Stomach (tissue), 9 donors: ENCODE measurements around the gene STAU1. TPM values are rescaled to one million over a fixed set of nuclear protein-coding genes. Genes with fewer than 3 reads are reported as not detected.

ENCODE experiments used
- DNase-seq, 2 donors: peaks; one replicate each; pipeline versions ENCODE4 v3.0.0 to v3.0.0-alpha.2; 2013 to 2019
- H3K27ac ChIP-seq, 5 donors: fragments of 200-600 bp in 4 of 5; sonication (generic) in 4 of 5; one replicate each; pipeline ENCODE4 v1.5.1; 2013 to 2019; ENCODE audit warnings: mild to moderate bottlenecking in 1 of 5, moderate library complexity in 1 of 5
- H3K27me3 ChIP-seq, 3 donors: fragments of 200-600 bp; sonication (generic); one replicate each; pipeline ENCODE4 v1.5.1; 2017 to 2019; ENCODE audit warnings: mixed run types in 1 of 3
- H3K36me3 ChIP-seq, 4 donors: fragments of 200-600 bp; sonication (generic); 1 replicate in 3 of 4; 2 replicates in 1 of 4; pipeline ENCODE4 v1.5.1; 2016 to 2019
- H3K4me1 ChIP-seq, 4 donors: fragments of 200-600 bp; sonication (generic); one replicate each; pipeline ENCODE4 v1.5.1; 2016 to 2019
- H3K4me3 ChIP-seq, 4 donors: fragments of 200-600 bp; sonication (generic) in 3 of 4; one replicate each; pipeline ENCODE4 v1.5.1; 2016 to 2019; ENCODE audit warnings: mild to moderate bottlenecking in 1 of 4
- H3K9me3 ChIP-seq, 4 donors: fragments of 200-600 bp; sonication (generic); one replicate each; pipeline ENCODE4 v1.5.1; 2016 to 2019
- EP300 ChIP-seq: sonication (generic); formaldehyde crosslinking; IDR thresholded peaks from one replicate; pipeline ENCODE4 v1.6.1; 2017; ENCODE audit warnings: antibody characterized with exemption
- POLR2A ChIP-seq, 4 donors: fragments of 450-650 bp; IDR thresholded peaks; one replicate each; pipeline ENCODE4 v1.6.1; 2016; ENCODE audit warnings: antibody characterized with exemption in 4 of 4, control low read depth in 2 of 4, mild to moderate bottlenecking in 1 of 4, moderate library complexity in 1 of 4
- POLR2AphosphoS5 ChIP-seq, 3 donors: sonication (generic); formaldehyde crosslinking; IDR thresholded peaks; one replicate each; pipeline ENCODE4 v1.6.1; 2016; ENCODE audit warnings: antibody characterized with exemption in 3 of 3
- WGBS, 5 donors: extraction: QIAGEN DNeasy Blood & Tissue Kit in 3 of 5; methylation state at CpG; one replicate each; pipeline versions ENCODE4 v1.1.5 to v1.1.7; 2013 to 2018; 5-methylcytosine and 5-hydroxymethylcytosine counted together
- intact Hi-C: fragments of 100-400 bp; cut with DNase I; formaldehyde crosslinking; loops from one replicate; pipeline ENCODE4 v1.15.1; 2023; ENCODE audit warnings: low total_unique reads
- polyA plus RNA-seq, 3 donors: library from polyadenylated mRNA; stranded (reverse); fragments of 200-250 nt; gene quantifications; one replicate each; pipeline ENCODE4 v1.2.3, GENCODE V29; 2013
- total RNA-seq, 5 donors: library from RNA; depleted of rRNA; stranded (reverse); fragments of >200 nt; gene quantifications; one replicate each; pipeline versions ENCODE4 v1.1.0 to v1.2.3, GENCODE V29; 2014 to 2016
- TF ChIP-seq, protein P1 (sequence below), 7 experiments: fragments of 450-650 bp in 4 of 7; fragments of 200-600 bp in 3 of 7; sonication (generic) in 3 of 7; IDR thresholded peaks; one replicate each; pipeline ENCODE4 v1.5.1; 2016 to 2019; ENCODE audit warnings: antibody characterized with exemption in 7 of 7, control low read depth in 2 of 7, mild to moderate bottlenecking in 1 of 7
- donor health status: healthy with polysubstance abuse.
- donor health status: Bipolar disorder and iron deficiency.
- donor health status: healthy.

Gene STAU1
- total and polyA plus RNA-seq, 8 donors = 33.0 to 129 (median 56.5) TPM

DNA sequence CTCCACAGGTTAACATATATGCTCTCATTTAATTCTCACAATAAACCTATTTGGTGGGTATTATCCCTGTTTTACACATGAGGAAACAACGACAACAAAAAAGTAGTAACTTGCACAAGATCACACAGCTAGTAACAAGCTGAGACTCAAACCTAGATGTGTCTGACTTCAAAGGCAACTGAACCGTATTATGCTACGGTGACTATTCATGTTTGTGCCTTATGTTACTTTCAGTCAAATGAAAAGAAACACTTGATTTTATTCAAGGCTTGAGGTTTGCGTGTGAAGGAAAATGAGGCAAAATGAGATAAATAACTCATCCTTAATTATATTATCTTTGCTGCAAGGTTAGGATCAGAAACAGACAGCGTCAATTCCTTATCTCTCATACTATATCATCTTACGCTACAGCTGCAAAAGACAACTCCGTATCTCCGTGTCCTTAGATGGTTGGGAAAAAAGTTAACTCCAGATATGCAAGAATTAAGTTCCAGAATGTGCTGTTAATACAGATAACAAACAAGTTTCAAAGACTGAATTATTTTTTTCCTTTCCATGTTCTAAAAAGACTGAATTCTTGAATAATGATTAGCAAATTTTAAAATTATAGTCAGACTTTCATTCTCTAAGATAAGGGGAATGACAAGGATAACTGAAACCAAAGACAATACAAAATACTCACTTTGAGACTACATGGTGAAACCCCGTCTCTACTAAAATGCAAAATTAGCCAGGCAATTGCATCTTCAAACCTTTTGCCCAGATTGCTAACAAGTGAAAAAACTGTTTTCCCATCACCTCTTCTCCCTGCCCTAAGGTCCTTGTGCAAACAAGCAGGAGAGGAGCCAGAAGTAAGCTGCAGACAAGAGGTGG lies 27.8 kb downstream of the STAU1 start:
- Histone ChIP-seq H3K27me3 (no peaks in the 10 kb centered on the region), H3K9me3 (no peaks in the 10 kb centered on the region), H3K27ac (no peak overlapping the region), H3K4me1 (peaks cover 0 to 18% (median 11%) of the 10 kb centered on the region in 4 donors), H3K4me3 (no peak overlapping the region), H3K36me3 (peaks cover 10 to 57% (median 42%) of the 10 kb centered on the region in 4 donors)
- WGBS, 5 donors = 80 to 86% (median 81%) methylated on average over 9 of the region's 9 CpGs
- TF ChIP-seq POLR2AphosphoS5 (IDR thresholded peaks at IDR 0.05) = no peak
- TF ChIP-seq EP300 = no peak
- TF ChIP-seq, protein P1, sequence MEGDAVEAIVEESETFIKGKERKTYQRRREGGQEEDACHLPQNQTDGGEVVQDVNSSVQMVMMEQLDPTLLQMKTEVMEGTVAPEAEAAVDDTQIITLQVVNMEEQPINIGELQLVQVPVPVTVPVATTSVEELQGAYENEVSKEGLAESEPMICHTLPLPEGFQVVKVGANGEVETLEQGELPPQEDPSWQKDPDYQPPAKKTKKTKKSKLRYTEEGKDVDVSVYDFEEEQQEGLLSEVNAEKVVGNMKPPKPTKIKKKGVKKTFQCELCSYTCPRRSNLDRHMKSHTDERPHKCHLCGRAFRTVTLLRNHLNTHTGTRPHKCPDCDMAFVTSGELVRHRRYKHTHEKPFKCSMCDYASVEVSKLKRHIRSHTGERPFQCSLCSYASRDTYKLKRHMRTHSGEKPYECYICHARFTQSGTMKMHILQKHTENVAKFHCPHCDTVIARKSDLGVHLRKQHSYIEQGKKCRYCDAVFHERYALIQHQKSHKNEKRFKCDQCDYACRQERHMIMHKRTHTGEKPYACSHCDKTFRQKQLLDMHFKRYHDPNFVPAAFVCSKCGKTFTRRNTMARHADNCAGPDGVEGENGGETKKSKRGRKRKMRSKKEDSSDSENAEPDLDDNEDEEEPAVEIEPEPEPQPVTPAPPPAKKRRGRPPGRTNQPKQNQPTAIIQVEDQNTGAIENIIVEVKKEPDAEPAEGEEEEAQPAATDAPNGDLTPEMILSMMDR (IDR thresholded peaks at IDR 0.05) = no peak
- TF ChIP-seq POLR2A (IDR thresholded peaks at IDR 0.05) = no peak
- intact Hi-C loops = no loop called here
- DNase-seq = no peak

DNA sequence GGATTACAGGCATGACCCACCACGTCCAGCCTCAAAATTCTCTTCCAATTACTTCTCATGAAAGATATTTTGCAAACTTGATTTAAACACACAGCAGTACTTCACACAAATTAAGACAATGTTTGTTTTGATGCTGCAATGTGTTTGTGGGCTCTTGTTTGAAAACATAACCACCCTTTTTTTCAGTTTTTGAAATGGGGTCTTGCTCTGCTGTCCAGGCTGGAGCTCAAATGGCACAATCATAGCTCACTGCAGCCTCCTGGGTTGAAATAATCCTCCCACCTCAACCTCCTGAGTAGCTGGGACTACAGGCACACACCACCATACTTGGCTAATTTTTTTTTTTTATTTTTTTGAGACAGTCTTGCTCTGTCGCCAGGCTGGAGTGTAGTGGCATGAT lies 31.0 kb downstream of the STAU1 start:
- intact Hi-C loops = no loop called here
- no peaks in the 10 kb centered on the region for H3K27me3 ChIP-seq
- peaks cover 7 to 57% (median 39%) of the 10 kb centered on the region in 4 donors for H3K36me3 ChIP-seq
- DNase-seq = no peak
- H3K9me3 ChIP-seq = no peaks in the 10 kb centered on the region
- TF ChIP-seq POLR2AphosphoS5 (IDR thresholded peaks at IDR 0.05) = no peak
- no peak for TF ChIP-seq EP300
- no peak for TF ChIP-seq POLR2A (IDR thresholded peaks at IDR 0.05)
- TF ChIP-seq, protein P1 (IDR thresholded peaks at IDR 0.05) = no peak
- peaks cover 0 to 24% (median 8%) of the 10 kb centered on the region in 4 donors for H3K4me1 ChIP-seq
- H3K27ac ChIP-seq = no peak overlapping the region
- H3K4me3 ChIP-seq = no peak overlapping the region
- WGBS, 5 donors = 89 to 100% (median 97%) methylated on average over 2 of the region's 2 CpGs

DNA sequence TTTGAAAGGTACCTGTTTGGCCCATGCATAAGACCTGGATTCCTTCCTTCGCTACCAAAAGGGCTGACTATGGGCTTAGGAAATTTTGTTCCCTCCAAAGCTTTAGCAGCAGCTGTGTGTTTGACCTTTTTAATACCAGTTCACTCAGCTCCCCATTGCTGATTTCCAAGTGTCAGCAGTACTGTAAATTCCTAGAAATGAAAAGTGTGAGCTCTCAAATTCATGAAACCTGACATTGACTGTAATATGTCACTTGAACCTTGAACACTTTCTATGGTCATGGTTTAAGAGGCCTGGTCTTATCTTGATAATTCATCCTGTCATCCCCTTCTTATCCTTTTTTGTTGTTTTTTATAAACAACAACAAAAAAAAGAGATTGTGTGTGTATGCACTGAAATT lies 31.7 kb downstream of the STAU1 start:
- no peaks in the 10 kb centered on the region for H3K27me3 ChIP-seq
- DNase-seq = no peak
- peaks cover 12 to 63% (median 46%) of the 10 kb centered on the region in 4 donors for H3K36me3 ChIP-seq
- no peaks in the 10 kb centered on the region for H3K9me3 ChIP-seq
- intact Hi-C loops = no loop called here
- TF ChIP-seq, protein P1 (IDR thresholded peaks at IDR 0.05) = no peak
- no peak for TF ChIP-seq EP300
- TF ChIP-seq POLR2AphosphoS5 (IDR thresholded peaks at IDR 0.05) = no peak
- TF ChIP-seq POLR2A (IDR thresholded peaks at IDR 0.05) = no peak
- H3K4me1 ChIP-seq = peaks cover 0 to 19% (median 4%) of the 10 kb centered on the region in 4 donors
- no peak overlapping the region for H3K4me3 ChIP-seq
- no peak overlapping the region for H3K27ac ChIP-seq
- 91 to 100% (median 100%) methylated on average over 1 of the region's 1 CpG for WGBS, 5 donors

DNA sequence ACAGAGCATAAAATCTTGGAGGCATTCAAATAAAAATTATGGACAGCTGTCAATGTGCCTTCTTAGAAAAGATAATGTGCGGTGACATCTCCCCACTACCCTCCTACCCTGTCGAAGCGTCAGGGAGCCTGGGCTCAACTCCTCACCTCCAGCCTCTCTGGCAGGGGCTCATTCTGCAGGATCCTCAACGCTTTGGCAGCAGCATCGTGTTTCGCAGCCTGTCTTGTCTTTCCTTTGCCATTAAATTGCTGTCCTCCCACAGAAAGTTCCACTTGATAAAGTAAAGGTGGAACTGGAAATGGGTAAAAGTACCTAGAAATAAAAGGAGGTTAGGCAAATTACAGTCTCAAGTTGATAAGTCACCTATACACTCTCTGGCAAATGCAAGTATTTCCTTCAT lies 36.7 kb downstream of the STAU1 start:
- no peak overlapping the region for H3K4me3 ChIP-seq
- no peaks in the 10 kb centered on the region for H3K9me3 ChIP-seq
- TF ChIP-seq POLR2AphosphoS5 (IDR thresholded peaks at IDR 0.05) (no peak), EP300 (no peak), POLR2A (IDR thresholded peaks at IDR 0.05) (no peak)
- TF ChIP-seq, protein P1 (IDR thresholded peaks at IDR 0.05) = no peak
- no peaks in the 10 kb centered on the region for H3K27me3 ChIP-seq
- intact Hi-C loops = no loop called here
- WGBS, 5 donors = 90 to 96% (median 93%) methylated on average over 6 of the region's 6 CpGs
- H3K36me3 ChIP-seq = peaks cover 24 to 78% (median 66%) of the 10 kb centered on the region in 4 donors
- H3K27ac ChIP-seq = no peak overlapping the region
- DNase-seq = no peak
- H3K4me1 ChIP-seq = peaks cover 0 to 15% (median 3%) of the 10 kb centered on the region in 4 donors
